Tibial nerve (tissue), 4 donors: ENCODE measurements around the gene ELMO3. TPM values are rescaled to one million over a fixed set of nuclear protein-coding genes. Genes with fewer than 3 reads are reported as not detected.
A peak's percentile ranks its signal among the peaks of the same experiment; 100 is the strongest.

Experiments
- DNase-seq, 2 donors: peaks; one replicate each; pipeline ENCODE4 v3.0.0-alpha.2; 2019; ENCODE audit warnings: low spot score in 2 of 2
- H3K27ac ChIP-seq, 4 donors: fragments of 200-600 bp; sonication (generic) in 3 of 4; one replicate each; pipeline ENCODE4 v1.5.1; 2017 to 2019; ENCODE audit warnings: mild to moderate bottlenecking in 1 of 4
- H3K27me3 ChIP-seq, 2 donors: fragments of 200-600 bp; sonication (generic) in 1 of 2; one replicate each; pipeline versions ENCODE4 v1.5.1 to v1.6.0; 2017 to 2019
- H3K36me3 ChIP-seq, 3 donors: fragments of 200-600 bp; sonication (generic); one replicate each; pipeline ENCODE4 v1.5.1; 2018 to 2019
- H3K4me1 ChIP-seq, 4 donors: fragments of 200-600 bp; sonication (generic) in 3 of 4; one replicate each; pipeline ENCODE4 v1.5.1; 2017 to 2019
- H3K4me3 ChIP-seq, 4 donors: fragments of 200-600 bp; sonication (generic) in 3 of 4; one replicate each; pipeline ENCODE4 v1.5.1; 2017 to 2019; ENCODE audit warnings: mild to moderate bottlenecking in 1 of 4, moderate library complexity in 1 of 4
- H3K9me3 ChIP-seq, 4 donors: fragments of 200-600 bp; sonication (generic) in 3 of 4; one replicate each; pipeline ENCODE4 v1.5.1; 2017 to 2019
- EP300 ChIP-seq, 2 donors: sonication (generic); formaldehyde crosslinking; IDR thresholded peaks; one replicate each; pipeline ENCODE4 v1.6.1; 2017; ENCODE audit warnings: antibody characterized with exemption in 2 of 2, mild to moderate bottlenecking in 1 of 2
- POLR2A ChIP-seq, 2 donors: fragments of 450-650 bp; IDR thresholded peaks; one replicate each; pipeline ENCODE4 v1.6.1; 2017; ENCODE audit warnings: antibody characterized with exemption in 2 of 2, mild to moderate bottlenecking in 2 of 2, moderate library complexity in 2 of 2
- WGBS, 2 donors: methylation state at CpG; one replicate each; pipeline ENCODE4 v1.1.5; 2018; 5-methylcytosine and 5-hydroxymethylcytosine counted together
- total RNA-seq, 4 donors: library from RNA; depleted of rRNA; stranded (reverse); fragments of >200 nt; gene quantifications; one replicate each; pipeline ENCODE4 v1.1.0, GENCODE V29; 2016
- TF ChIP-seq, protein P1 (sequence below), 5 experiments: fragments of 200-600 bp in 3 of 5; fragments of 450-650 bp in 2 of 5; sonication (generic) in 3 of 5; IDR thresholded peaks; one replicate each; pipeline ENCODE4 v1.5.1; 2016 to 2019; ENCODE audit warnings: antibody characterized with exemption in 5 of 5, mild to moderate bottlenecking in 3 of 5, moderate library complexity in 2 of 5

ELMO3 gene
- total RNA-seq, 4 donors from 2014 or later, result 2.4 to 14.4 (median 4.4) TPM

DNA sequence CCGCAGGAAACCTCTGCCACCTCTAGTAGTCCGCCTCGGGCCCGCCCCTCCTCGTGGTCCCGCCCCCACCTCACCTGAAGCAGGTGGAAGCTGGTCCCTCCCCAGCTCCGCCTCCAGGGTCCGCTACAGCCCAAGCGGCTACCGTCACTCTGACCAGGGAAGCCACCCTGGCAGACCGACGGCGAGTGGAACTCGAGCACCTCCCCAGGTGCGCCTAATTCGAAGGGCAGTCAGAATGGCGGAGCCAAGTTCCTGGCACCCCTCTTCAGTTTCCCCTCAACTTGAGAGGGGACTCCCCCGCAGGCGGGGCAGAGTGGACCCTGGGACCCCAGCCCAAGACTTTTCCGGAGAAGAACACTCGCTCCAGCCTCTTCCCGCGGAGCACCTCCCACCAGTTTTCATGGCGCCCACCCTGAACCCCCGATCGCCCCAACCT is 47.8 kb downstream of the ELMO3 start:
- Histone ChIP-seq H3K9me3 (no peaks in the 10 kb centered on the region), H3K27me3 (peaks cover 0 to 9% of the 10 kb centered on the region in 2 donors), H3K27ac (peak overlapping the region; percentile 60 to 95 (median 80)), H3K4me3 (peak overlapping the region; percentile 56 to 71 (median 64)), H3K4me1 (peaks cover 0 to 63% (median 35%) of the 10 kb centered on the region in 4 donors), H3K36me3 (no peaks in the 10 kb centered on the region)
- TF ChIP-seq EP300 (IDR thresholded peaks at IDR 0.05) (no peak), POLR2A (IDR thresholded peaks at IDR 0.05) (no peak)
- TF ChIP-seq, protein P1, sequence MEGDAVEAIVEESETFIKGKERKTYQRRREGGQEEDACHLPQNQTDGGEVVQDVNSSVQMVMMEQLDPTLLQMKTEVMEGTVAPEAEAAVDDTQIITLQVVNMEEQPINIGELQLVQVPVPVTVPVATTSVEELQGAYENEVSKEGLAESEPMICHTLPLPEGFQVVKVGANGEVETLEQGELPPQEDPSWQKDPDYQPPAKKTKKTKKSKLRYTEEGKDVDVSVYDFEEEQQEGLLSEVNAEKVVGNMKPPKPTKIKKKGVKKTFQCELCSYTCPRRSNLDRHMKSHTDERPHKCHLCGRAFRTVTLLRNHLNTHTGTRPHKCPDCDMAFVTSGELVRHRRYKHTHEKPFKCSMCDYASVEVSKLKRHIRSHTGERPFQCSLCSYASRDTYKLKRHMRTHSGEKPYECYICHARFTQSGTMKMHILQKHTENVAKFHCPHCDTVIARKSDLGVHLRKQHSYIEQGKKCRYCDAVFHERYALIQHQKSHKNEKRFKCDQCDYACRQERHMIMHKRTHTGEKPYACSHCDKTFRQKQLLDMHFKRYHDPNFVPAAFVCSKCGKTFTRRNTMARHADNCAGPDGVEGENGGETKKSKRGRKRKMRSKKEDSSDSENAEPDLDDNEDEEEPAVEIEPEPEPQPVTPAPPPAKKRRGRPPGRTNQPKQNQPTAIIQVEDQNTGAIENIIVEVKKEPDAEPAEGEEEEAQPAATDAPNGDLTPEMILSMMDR (IDR thresholded peaks at IDR 0.05), result no peak
- no peak for DNase-seq
- WGBS, 2 donors, result 1% methylated on average over 18 to 22 of the region's 26 CpGs

DNA sequence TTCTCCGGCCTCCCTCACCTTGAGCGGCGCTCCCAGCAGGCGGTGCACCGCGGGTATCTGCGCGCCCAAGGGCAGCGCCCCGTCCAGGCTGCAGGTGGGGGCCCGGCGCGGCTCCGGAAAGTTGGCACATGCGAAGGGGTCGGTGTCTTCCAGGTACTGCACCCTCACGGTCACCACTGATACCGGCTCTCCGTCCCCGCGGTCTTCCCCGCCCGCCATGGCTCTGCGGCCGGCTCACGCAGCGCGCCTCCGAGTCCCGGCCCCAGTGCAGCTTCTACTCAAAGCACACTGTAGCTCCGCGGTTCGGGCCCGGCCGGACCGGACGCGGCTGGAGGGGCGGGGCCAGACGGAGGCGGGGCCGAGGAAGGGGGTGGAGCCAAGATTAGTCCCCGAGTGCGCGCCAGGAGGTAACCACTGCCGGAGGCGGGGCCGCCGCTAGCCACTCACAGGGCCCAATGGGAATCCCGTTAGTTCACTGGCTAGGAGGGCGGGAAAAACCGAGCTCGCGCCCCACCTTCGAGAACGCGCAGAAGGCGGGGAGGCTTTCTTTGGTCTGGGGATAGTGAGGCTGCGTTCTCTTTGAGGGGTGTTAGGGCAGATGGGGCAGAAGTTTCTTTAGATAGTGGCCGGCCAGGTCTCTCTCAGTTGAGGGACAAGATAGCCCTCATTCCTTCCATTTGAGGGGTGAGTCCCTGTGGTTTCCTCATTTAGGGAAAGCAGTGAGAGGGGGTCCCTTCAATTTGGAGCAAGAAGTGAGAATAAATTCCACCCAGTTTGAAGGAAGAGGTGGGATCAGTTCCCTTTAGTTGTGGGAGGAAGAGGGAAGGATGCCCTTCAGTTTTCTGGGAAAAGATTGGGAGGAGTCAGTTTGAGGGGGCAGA is 48.5 kb downstream of the ELMO3 start, which contains the start of gene FHOD1:
Gene FHOD1 (minus strand): TSS at position 290 of the 881 bp plus-strand sequence. CDS start 71 bp downstream, at position 219.
- 0 to 2% methylated on average over 33 to 54 of the region's 60 CpGs for WGBS, 2 donors

DNA sequence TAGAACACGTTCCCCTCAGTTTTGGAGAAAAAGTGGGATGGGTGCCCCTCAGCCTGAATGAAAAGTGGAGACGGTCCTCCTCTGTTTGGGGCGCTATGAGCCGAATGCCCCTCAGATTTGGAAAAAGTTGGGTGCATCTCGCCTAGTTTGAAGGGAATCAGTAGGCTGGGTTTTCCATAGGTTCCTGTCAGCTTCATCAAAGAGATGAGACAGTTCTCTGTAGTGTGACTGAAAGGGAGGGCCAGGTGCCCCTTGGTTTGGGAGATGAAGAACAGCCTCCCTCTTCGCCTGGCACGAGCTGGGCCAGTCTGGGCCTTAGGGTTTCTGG is 49.1 kb downstream of the ELMO3 start:
- 2 to 10% methylated on average over 6 to 7 of the region's 7 CpGs for WGBS, 2 donors
- Histone ChIP-seq H3K9me3 (no peaks in the 10 kb centered on the region), H3K27ac (peak overlapping the region in 2 of 4 donors; percentile 21 to 56), H3K27me3 (peaks cover 0 to 9% of the 10 kb centered on the region in 2 donors), H3K4me1 (peaks cover 0 to 52% (median 34%) of the 10 kb centered on the region in 4 donors), H3K4me3 (peak overlapping the region; percentile 33 to 67 (median 51)), H3K36me3 (no peaks in the 10 kb centered on the region)
- DNase-seq, result no peak
- TF ChIP-seq, protein P1 (IDR thresholded peaks at IDR 0.05), result no peak
- no peak for TF ChIP-seq POLR2A (IDR thresholded peaks at IDR 0.05)
- TF ChIP-seq EP300 (IDR thresholded peaks at IDR 0.05), result no peak

More for the DNA sequence above, 48.5 kb downstream of the ELMO3 start, which contains the start of gene FHOD1:
- Histone ChIP-seq H3K4me1 (peaks cover 0 to 56% (median 34%) of the 10 kb centered on the region in 4 donors), H3K27me3 (peaks cover 0 to 9% of the 10 kb centered on the region in 2 donors), H3K27ac (peak within 1 kb of the TSS; percentile 60 to 95 (median 80)), H3K36me3 (no peaks in the 10 kb centered on the region), H3K4me3 (peak within 1 kb of the TSS; percentile 56 to 71 (median 64)), H3K9me3 (no peaks in the 10 kb centered on the region)
- DNase-seq, result peak; percentile 98
- TF ChIP-seq, protein P1 (IDR thresholded peaks at IDR 0.05), result peak in 2 of 5 experiments; percentile 28 to 31
- TF ChIP-seq POLR2A (IDR thresholded peaks at IDR 0.05) (peak; percentile 63 to 85), EP300 (IDR thresholded peaks at IDR 0.05) (peak; percentile 72 to 76)

DNA sequence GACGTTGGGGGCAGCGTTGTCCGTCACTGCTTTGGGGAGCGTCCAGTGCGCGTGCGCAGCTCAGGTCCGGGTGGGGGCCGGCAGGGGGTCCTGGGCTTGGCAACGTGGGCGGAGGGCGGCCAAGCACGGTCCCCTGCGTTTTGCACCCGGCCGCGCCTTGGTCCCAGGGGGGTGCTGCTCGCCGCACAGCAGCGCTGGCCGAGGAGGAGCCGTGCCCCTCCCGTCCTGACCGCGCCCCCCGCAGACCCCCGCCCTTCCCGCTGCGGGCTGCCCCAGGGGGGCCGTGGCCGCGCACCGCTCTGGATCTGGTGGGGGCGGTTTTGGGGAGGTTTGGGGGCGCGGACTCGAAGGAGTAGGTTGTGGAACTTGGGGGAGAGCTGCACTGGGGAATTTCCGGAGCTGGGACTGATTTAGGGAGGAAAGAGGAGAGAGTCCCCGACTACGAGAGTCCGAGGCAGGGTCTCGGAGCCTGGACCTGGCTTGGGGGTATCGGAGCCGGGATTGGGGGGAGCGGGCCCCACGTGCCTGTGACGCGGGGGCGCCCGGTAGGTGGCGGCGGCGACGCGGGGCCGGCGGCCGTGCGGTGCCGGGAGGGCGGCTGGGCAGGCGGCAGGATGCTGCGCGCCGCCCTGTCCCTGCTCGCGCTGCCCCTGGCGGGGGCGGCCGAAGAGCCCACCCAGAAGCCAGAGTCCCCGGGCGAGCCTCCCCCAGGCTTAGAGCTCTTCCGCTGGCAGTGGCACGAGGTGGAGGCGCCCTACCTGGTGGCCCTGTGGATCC is 49.7 kb downstream of the ELMO3 start, which contains the start of gene SLC9A5:
Gene SLC9A5 (plus strand): TSS at position 579 of the 777 bp plus-strand sequence. CDS start 36 bp downstream, at position 615.
- Histone ChIP-seq H3K4me1 (peaks cover 0 to 46% (median 34%) of the 10 kb centered on the region in 4 donors), H3K4me3 (peak within 1 kb of the TSS; percentile 33 to 67 (median 51)), H3K9me3 (no peaks in the 10 kb centered on the region), H3K27ac (peak within 1 kb of the TSS in 2 of 4 donors; percentile 21 to 56), H3K36me3 (no peaks in the 10 kb centered on the region), H3K27me3 (peaks cover 0 to 9% of the 10 kb centered on the region in 2 donors)
- TF ChIP-seq, protein P1 (IDR thresholded peaks at IDR 0.05), result peak in 3 of 5 experiments; percentile 26 to 53 (median 33)
- TF ChIP-seq EP300 (IDR thresholded peaks at IDR 0.05) (no peak), POLR2A (IDR thresholded peaks at IDR 0.05) (no peak)
- WGBS, 2 donors, result 2 to 3% methylated on average over 34 to 59 of the region's 75 CpGs
- no peak for DNase-seq
